ENCODE results near the gene LRRC66. TPM values are rescaled to one million over a fixed set of nuclear protein-coding genes. Genes with fewer than 3 reads are reported as not detected.

LRRC66 gene
- 0.47 TPM for total RNA-seq

GRCh38 chr4:52019936-52020657, at the start of gene LRRC66:
LRRC66 (minus strand) TSS chr4:52020363; CDS start chr4:52017613, 2,750 bp downstream.
- no peak for DNase-seq

- no peak for DNase-seq
Measured at GRCh38 chr4:52069571-52069970, 49.4 kb upstream of the LRRC66 start.

GRCh38 chr4:52059372-52059771, 39.2 kb upstream of the LRRC66 start:
- DNase-seq, result no peak

- no peak for DNase-seq
Measured at GRCh38 chr4:52058275-52058674, 38.1 kb upstream of the LRRC66 start.

- no peak for DNase-seq
Measured at GRCh38 chr4:52057196-52057595, 37.0 kb upstream of the LRRC66 start.

GRCh38 chr4:52054254-52054653, 34.1 kb upstream of the LRRC66 start:
- no peak for DNase-seq

- DNase-seq, result no peak
Measured at GRCh38 chr4:52052475-52052780, 32.3 kb upstream of the LRRC66 start.

GRCh38 chr4:52051615-52052474, 31.7 kb upstream of the LRRC66 start:
- peak; percentile 36 for DNase-seq

GRCh38 chr4:52051213-52051614, 31.1 kb upstream of the LRRC66 start, which contains the start of gene SPATA18:
SPATA18 (plus strand) TSS chr4:52051304; CDS start chr4:52051705, 401 bp downstream.
- no peak for DNase-seq

GRCh38 chr4:52049266-52049665, 29.1 kb upstream of the LRRC66 start:
- DNase-seq, result no peak

- DNase-seq, result no peak
Measured at GRCh38 chr4:52045028-52045427, 24.9 kb upstream of the LRRC66 start.

GRCh38 chr4:52038103-52038912, 18.1 kb upstream of the LRRC66 start, which contains the start of gene SGCB:
SGCB (minus strand) TSS chr4:52038299; CDS start chr4:52038259, 40 bp downstream.
- DNase-seq, result peak; percentile 77

- DNase-seq, result peak; percentile 41
Measured at GRCh38 chr4:52037689-52038102, 17.5 kb upstream of the LRRC66 start.

GRCh38 chr4:52036886-52037530, 16.8 kb upstream of the LRRC66 start:
- DNase-seq, result no peak

GRCh38 chr4:52035190-52035589, 15.0 kb upstream of the LRRC66 start:
- DNase-seq, result no peak

GRCh38 chr4:52032005-52032404, 11.8 kb upstream of the LRRC66 start:
- DNase-seq, result no peak

- DNase-seq, result no peak
Measured at GRCh38 chr4:52028970-52029369, 8.8 kb upstream of the LRRC66 start.

- DNase-seq, result no peak
Measured at GRCh38 chr4:52017814-52018213, 2.3 kb downstream of the LRRC66 start.

- no peak for DNase-seq
Measured at GRCh38 chr4:52016981-52017380, 3.2 kb downstream of the LRRC66 start.

GRCh38 chr4:52015366-52015765, 4.8 kb downstream of the LRRC66 start:
- no peak for DNase-seq

GRCh38 chr4:52014903-52015302, 5.3 kb downstream of the LRRC66 start:
- DNase-seq, result no peak

GRCh38 chr4:52012651-52013050, 7.5 kb downstream of the LRRC66 start:
- no peak for DNase-seq
